Suprapubic skin (tissue), 4 donors: Measurements from ENCODE around the gene AQP7.
"Not testable (repeated sequence)": the region's sequence is repeated elsewhere in the genome, so short reads cannot be mapped to it uniquely, and the experiment has no call there.

Experiments used
- EP300 ChIP-seq: sonication (generic); formaldehyde crosslinking; IDR thresholded peaks from one replicate; pipeline ENCODE4 v1.6.1; 2017; ENCODE audit warnings: antibody characterized with exemption
- POLR2A ChIP-seq, 2 donors: fragments of 450-650 bp; IDR thresholded peaks; one replicate each; pipeline ENCODE4 v1.6.1; 2017; ENCODE audit warnings: antibody characterized with exemption in 2 of 2, mild to moderate bottlenecking in 2 of 2, moderate library complexity in 2 of 2
- POLR2AphosphoS5 ChIP-seq, 3 donors: sonication (generic); formaldehyde crosslinking; IDR thresholded peaks; one replicate each; pipeline ENCODE4 v1.6.1; 2017; ENCODE audit warnings: antibody characterized with exemption in 3 of 3
- TF ChIP-seq, protein P1 (sequence below), 2 donors: fragments of 200-600 bp in 1 of 2; fragments of 450-650 bp in 1 of 2; sonication (generic) in 1 of 2; IDR thresholded peaks; one replicate each; pipeline ENCODE4 v1.5.1; 2016 to 2019; ENCODE audit warnings: antibody characterized with exemption in 2 of 2, mild to moderate bottlenecking in 1 of 2, moderate library complexity in 1 of 2

DNA sequence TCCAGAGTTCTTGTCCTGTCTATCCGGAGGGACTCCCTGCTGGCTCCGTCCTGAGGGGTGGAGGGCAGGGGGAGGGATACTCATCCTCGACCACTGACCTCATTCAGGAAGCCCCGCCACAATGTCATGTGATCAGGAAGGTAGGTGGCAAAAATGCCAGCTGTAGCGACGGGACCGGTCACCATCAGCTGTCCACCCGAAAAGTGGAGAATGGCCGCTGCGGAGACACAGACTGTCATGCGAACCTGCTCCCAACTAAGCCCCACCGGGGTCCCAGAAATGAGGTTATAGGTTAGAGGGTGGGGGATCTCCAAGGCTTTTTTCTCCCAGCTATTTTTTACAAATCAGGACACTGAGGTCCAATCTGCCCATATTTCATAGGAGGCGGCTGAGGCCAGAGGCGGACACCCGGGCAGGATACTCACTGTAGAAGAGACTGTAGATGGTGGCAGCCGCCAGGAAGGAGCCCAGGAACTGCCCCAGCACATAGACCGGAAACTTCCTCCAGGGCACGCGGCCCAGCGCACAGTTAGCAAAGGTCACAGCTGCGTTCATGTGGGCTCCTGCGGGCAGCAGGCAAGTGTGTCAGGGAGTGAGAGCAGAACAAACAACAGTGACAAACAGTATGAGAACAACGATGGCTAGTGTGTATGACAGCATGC lies 16.3 kb downstream of the AQP7 start:
- TF ChIP-seq POLR2A (IDR thresholded peaks at IDR 0.05); POLR2AphosphoS5 (IDR thresholded peaks at IDR 0.05); EP300: not testable (repeated sequence)
- TF ChIP-seq, protein P1, sequence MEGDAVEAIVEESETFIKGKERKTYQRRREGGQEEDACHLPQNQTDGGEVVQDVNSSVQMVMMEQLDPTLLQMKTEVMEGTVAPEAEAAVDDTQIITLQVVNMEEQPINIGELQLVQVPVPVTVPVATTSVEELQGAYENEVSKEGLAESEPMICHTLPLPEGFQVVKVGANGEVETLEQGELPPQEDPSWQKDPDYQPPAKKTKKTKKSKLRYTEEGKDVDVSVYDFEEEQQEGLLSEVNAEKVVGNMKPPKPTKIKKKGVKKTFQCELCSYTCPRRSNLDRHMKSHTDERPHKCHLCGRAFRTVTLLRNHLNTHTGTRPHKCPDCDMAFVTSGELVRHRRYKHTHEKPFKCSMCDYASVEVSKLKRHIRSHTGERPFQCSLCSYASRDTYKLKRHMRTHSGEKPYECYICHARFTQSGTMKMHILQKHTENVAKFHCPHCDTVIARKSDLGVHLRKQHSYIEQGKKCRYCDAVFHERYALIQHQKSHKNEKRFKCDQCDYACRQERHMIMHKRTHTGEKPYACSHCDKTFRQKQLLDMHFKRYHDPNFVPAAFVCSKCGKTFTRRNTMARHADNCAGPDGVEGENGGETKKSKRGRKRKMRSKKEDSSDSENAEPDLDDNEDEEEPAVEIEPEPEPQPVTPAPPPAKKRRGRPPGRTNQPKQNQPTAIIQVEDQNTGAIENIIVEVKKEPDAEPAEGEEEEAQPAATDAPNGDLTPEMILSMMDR (IDR thresholded peaks at IDR 0.05): not testable (repeated sequence)
